Measurements from ENCODE around the gene MRGPRX3. TPM values are rescaled to one million over a fixed set of nuclear protein-coding genes. Genes with fewer than 3 reads are reported as not detected.

MRGPRX3 gene
- total RNA-seq, 1 donor from 2014 or later: not detected

- Mint-ChIP-seq H3K4me3 (ENCODE audit: low read depth) (no peak overlapping the region), H3K36me3 (ENCODE audit: insufficient read depth) (no peaks in the 10 kb centered on the region), H3K4me1 (ENCODE audit: low read depth) (no peaks in the 10 kb centered on the region), H3K27ac (no peak overlapping the region), H3K9me3 (ENCODE audit: low read depth) (no peaks in the 10 kb centered on the region), H3K27me3 (peaks cover 64% of the 10 kb centered on the region)
- no peak for DNase-seq (ENCODE audit: low spot score, unreplicated experiment)
- TF ChIP-seq CTCF (IDR thresholded peaks at IDR 0.05; ENCODE audit: unreplicated experiment): no peak
Measured at GRCh38 chr11:18140145-18140544, 7.8 kb downstream of the MRGPRX3 start.

GRCh38 chr11:18144243-18144642 lies 11.9 kb downstream of the MRGPRX3 start:
- Mint-ChIP-seq H3K9me3 (ENCODE audit: low read depth) (no peaks in the 10 kb centered on the region), H3K4me3 (ENCODE audit: low read depth) (no peak overlapping the region), H3K36me3 (ENCODE audit: insufficient read depth) (no peaks in the 10 kb centered on the region), H3K4me1 (ENCODE audit: low read depth) (no peaks in the 10 kb centered on the region), H3K27ac (no peak overlapping the region), H3K27me3 (peaks cover 57% of the 10 kb centered on the region)
- DNase-seq (ENCODE audit: low spot score, unreplicated experiment): no peak
- no peak for TF ChIP-seq CTCF (IDR thresholded peaks at IDR 0.05; ENCODE audit: unreplicated experiment)

GRCh38 chr11:18145025-18145424 lies 12.7 kb downstream of the MRGPRX3 start:
- Mint-ChIP-seq H3K27me3 (peaks cover 55% of the 10 kb centered on the region), H3K36me3 (ENCODE audit: insufficient read depth) (no peaks in the 10 kb centered on the region), H3K9me3 (ENCODE audit: low read depth) (no peaks in the 10 kb centered on the region), H3K27ac (no peak overlapping the region), H3K4me3 (ENCODE audit: low read depth) (no peak overlapping the region), H3K4me1 (ENCODE audit: low read depth) (no peaks in the 10 kb centered on the region)
- TF ChIP-seq CTCF (IDR thresholded peaks at IDR 0.05; ENCODE audit: unreplicated experiment): peak; percentile 23
- no peak for DNase-seq (ENCODE audit: low spot score, unreplicated experiment)

- H3K27me3 Mint-ChIP-seq: peaks cover 55% of the 10 kb centered on the region
- H3K27ac Mint-ChIP-seq: no peak overlapping the region
- H3K4me1 Mint-ChIP-seq (ENCODE audit: low read depth): no peaks in the 10 kb centered on the region
Measured at GRCh38 chr11:18145837-18146236, 13.5 kb downstream of the MRGPRX3 start.

GRCh38 chr11:18151581-18151980 lies 19.2 kb downstream of the MRGPRX3 start:
- no peak overlapping the region for H3K27ac Mint-ChIP-seq
- DNase-seq (ENCODE audit: low spot score, unreplicated experiment): no peak
- no peak for TF ChIP-seq CTCF (IDR thresholded peaks at IDR 0.05; ENCODE audit: unreplicated experiment)
- H3K9me3 Mint-ChIP-seq (ENCODE audit: low read depth): no peaks in the 10 kb centered on the region
- H3K36me3 Mint-ChIP-seq (ENCODE audit: insufficient read depth): no peaks in the 10 kb centered on the region
- H3K27me3 Mint-ChIP-seq: peaks cover 49% of the 10 kb centered on the region
- no peak overlapping the region for H3K4me3 Mint-ChIP-seq (ENCODE audit: low read depth)
- H3K4me1 Mint-ChIP-seq (ENCODE audit: low read depth): no peaks in the 10 kb centered on the region

More at GRCh38 chr11:18145837-18146236, 13.5 kb downstream of the MRGPRX3 start:
- H3K4me3 Mint-ChIP-seq (ENCODE audit: low read depth): no peak overlapping the region
- H3K9me3 Mint-ChIP-seq (ENCODE audit: low read depth): no peaks in the 10 kb centered on the region
- H3K36me3 Mint-ChIP-seq (ENCODE audit: insufficient read depth): no peaks in the 10 kb centered on the region
- no peak for TF ChIP-seq CTCF (IDR thresholded peaks at IDR 0.05; ENCODE audit: unreplicated experiment)
- no peak for DNase-seq (ENCODE audit: low spot score, unreplicated experiment)

Measured in progenitor cell of endocrine pancreas (in vitro differentiated cells).